Stimulated activated CD8-positive, alpha-beta memory T cell treated with anti-CD3 and anti-CD28 coated beads, Interleukin-2, amount 100 ng/mL, for 1 hour (primary cell): ENCODE results near the gene CAPN5.
A peak's percentile ranks its signal among the peaks of the same experiment; 100 is the strongest.

ENCODE experiments used
- DNase-seq, 2 donors: peaks; one replicate each; pipeline ENCODE4 v3.0.0-alpha.2; 2020; ENCODE audit warnings: low read depth in 2 of 2

The CAPN5 gene

GRCh38 chr11:77082838-77083565, 16.2 kb downstream of the CAPN5 start:
- DNase-seq, result no peak

GRCh38 chr11:77083566-77084245, 16.9 kb downstream of the CAPN5 start:
- no peak for DNase-seq

- DNase-seq, result no peak
Observed at GRCh38 chr11:77084581-77085191, 17.9 kb downstream of the CAPN5 start.

- no peak for DNase-seq
Observed at GRCh38 chr11:77085652-77086051, 18.9 kb downstream of the CAPN5 start.

GRCh38 chr11:77086521-77087472, 20.0 kb downstream of the CAPN5 start:
- DNase-seq, result no peak

GRCh38 chr11:77087723-77088225, 21.0 kb downstream of the CAPN5 start:
- no peak for DNase-seq

GRCh38 chr11:77088236-77089003, 21.6 kb downstream of the CAPN5 start:
- DNase-seq, result no peak

GRCh38 chr11:77089004-77089545, 22.3 kb downstream of the CAPN5 start:
- no peak for DNase-seq

GRCh38 chr11:77090046-77090372, 23.2 kb downstream of the CAPN5 start:
- DNase-seq, result no peak

- DNase-seq, result no peak
Observed at GRCh38 chr11:77090373-77091111, 23.8 kb downstream of the CAPN5 start.

- peak; percentile 54 to 58 for DNase-seq
Observed at GRCh38 chr11:77091146-77091940, 24.6 kb downstream of the CAPN5 start.

GRCh38 chr11:77092382-77092781, 25.6 kb downstream of the CAPN5 start:
- DNase-seq, result no peak

- no peak for DNase-seq
Observed at GRCh38 chr11:77093056-77093891, 26.5 kb downstream of the CAPN5 start.

- DNase-seq, result no peak
Observed at GRCh38 chr11:77093987-77094840, 27.4 kb downstream of the CAPN5 start.

GRCh38 chr11:77094841-77095365, 28.1 kb downstream of the CAPN5 start:
- DNase-seq, result no peak

GRCh38 chr11:77095551-77096490, 29.1 kb downstream of the CAPN5 start:
- DNase-seq, result no peak
